Measurements from ENCODE around the gene MPZL3.
A peak's percentile ranks its signal among the peaks of the same experiment; 100 is the strongest.

The MPZL3 gene

GRCh38 chr11:118267486-118267885, 15.3 kb upstream of the MPZL3 start:
- no peak for DNase-seq (ENCODE audit: insufficient read length, low spot score)
- no peak for FAIRE-seq
- TF ChIP-seq TAF1 (IDR thresholded peaks at IDR 0.05; ENCODE audit: low read depth, low read length): no peak
- no peak for TF ChIP-seq POLR2A (IDR thresholded peaks at IDR 0.05; ENCODE audit: low read depth, low read length)
- no peak for TF ChIP-seq SPI1 (IDR thresholded peaks at IDR 0.05; ENCODE audit: low read depth, low read length)
- no peak for TF ChIP-seq POLR2AphosphoS5 (IDR thresholded peaks at IDR 0.05; ENCODE audit: low read depth, low read length)
- no peak for TF ChIP-seq POU2F2 (IDR thresholded peaks at IDR 0.05; ENCODE audit: low read depth, low read length)
- TF ChIP-seq PAX5 (IDR thresholded peaks at IDR 0.05; ENCODE audit: insufficient read depth, low read length, severe bottlenecking): no peak

GRCh38 chr11:118265954-118266353, 13.8 kb upstream of the MPZL3 start:
- TF ChIP-seq SPI1 (IDR thresholded peaks at IDR 0.05; ENCODE audit: low read depth, low read length): no peak
- TF ChIP-seq TAF1 (IDR thresholded peaks at IDR 0.05; ENCODE audit: low read depth, low read length): no peak
- no peak for TF ChIP-seq POLR2AphosphoS5 (IDR thresholded peaks at IDR 0.05; ENCODE audit: low read depth, low read length)
- no peak for TF ChIP-seq PAX5 (IDR thresholded peaks at IDR 0.05; ENCODE audit: insufficient read depth, low read length, severe bottlenecking)
- no peak for TF ChIP-seq POU2F2 (IDR thresholded peaks at IDR 0.05; ENCODE audit: low read depth, low read length)
- TF ChIP-seq POLR2A (IDR thresholded peaks at IDR 0.05; ENCODE audit: low read depth, low read length): no peak
- no peak for FAIRE-seq
- no peak for DNase-seq (ENCODE audit: insufficient read length, low spot score)

GRCh38 chr11:118264569-118265465, 12.7 kb upstream of the MPZL3 start:
- TF ChIP-seq POLR2AphosphoS5 (IDR thresholded peaks at IDR 0.05; ENCODE audit: low read depth, low read length) (no peak), TAF1 (IDR thresholded peaks at IDR 0.05; ENCODE audit: low read depth, low read length) (no peak), POU2F2 (IDR thresholded peaks at IDR 0.05; ENCODE audit: low read depth, low read length) (no peak), SPI1 (IDR thresholded peaks at IDR 0.05; ENCODE audit: low read depth, low read length) (no peak), PAX5 (IDR thresholded peaks at IDR 0.05; ENCODE audit: insufficient read depth, low read length, severe bottlenecking) (no peak), POLR2A (IDR thresholded peaks at IDR 0.05; ENCODE audit: low read depth, low read length) (no peak)
- DNase-seq (ENCODE audit: insufficient read length, low spot score) (no peak), FAIRE-seq (no peak)

GRCh38 chr11:118263695-118264568, 11.8 kb upstream of the MPZL3 start, which contains the start of gene MPZL2:
MPZL2 (minus strand) TSS chr11:118264297; CDS start chr11:118264153, 144 bp downstream.
- no peak for DNase-seq (ENCODE audit: insufficient read length, low spot score)
- no peak for TF ChIP-seq POLR2AphosphoS5 (IDR thresholded peaks at IDR 0.05; ENCODE audit: low read depth, low read length)
- TF ChIP-seq POU2F2 (IDR thresholded peaks at IDR 0.05; ENCODE audit: low read depth, low read length): no peak
- no peak for TF ChIP-seq PAX5 (IDR thresholded peaks at IDR 0.05; ENCODE audit: insufficient read depth, low read length, severe bottlenecking)
- TF ChIP-seq POLR2A (IDR thresholded peaks at IDR 0.05; ENCODE audit: low read depth, low read length): no peak
- TF ChIP-seq SPI1 (IDR thresholded peaks at IDR 0.05; ENCODE audit: low read depth, low read length): no peak
- TF ChIP-seq TAF1 (IDR thresholded peaks at IDR 0.05; ENCODE audit: low read depth, low read length): no peak
- no peak for FAIRE-seq

GRCh38 chr11:118263112-118263511, 10.9 kb upstream of the MPZL3 start:
- DNase-seq (ENCODE audit: insufficient read length, low spot score): no peak
- FAIRE-seq: no peak
- TF ChIP-seq POLR2A (IDR thresholded peaks at IDR 0.05; ENCODE audit: low read depth, low read length): no peak
- no peak for TF ChIP-seq SPI1 (IDR thresholded peaks at IDR 0.05; ENCODE audit: low read depth, low read length)
- no peak for TF ChIP-seq TAF1 (IDR thresholded peaks at IDR 0.05; ENCODE audit: low read depth, low read length)
- no peak for TF ChIP-seq PAX5 (IDR thresholded peaks at IDR 0.05; ENCODE audit: insufficient read depth, low read length, severe bottlenecking)
- TF ChIP-seq POU2F2 (IDR thresholded peaks at IDR 0.05; ENCODE audit: low read depth, low read length): no peak
- TF ChIP-seq POLR2AphosphoS5 (IDR thresholded peaks at IDR 0.05; ENCODE audit: low read depth, low read length): no peak

GRCh38 chr11:118260353-118260752, 8.2 kb upstream of the MPZL3 start:
- FAIRE-seq: no peak
- TF ChIP-seq POLR2A (IDR thresholded peaks at IDR 0.05; ENCODE audit: low read depth, low read length) (no peak), PAX5 (IDR thresholded peaks at IDR 0.05; ENCODE audit: insufficient read depth, low read length, severe bottlenecking) (no peak), POLR2AphosphoS5 (IDR thresholded peaks at IDR 0.05; ENCODE audit: low read depth, low read length) (no peak)
- DNase-seq (ENCODE audit: insufficient read length, low spot score): no peak

- TF ChIP-seq POLR2A (IDR thresholded peaks at IDR 0.05; ENCODE audit: low read depth, low read length): no peak
- no peak for TF ChIP-seq POLR2AphosphoS5 (IDR thresholded peaks at IDR 0.05; ENCODE audit: low read depth, low read length)
- TF ChIP-seq POU2F2 (IDR thresholded peaks at IDR 0.05; ENCODE audit: low read depth, low read length): no peak
- TF ChIP-seq TAF1 (IDR thresholded peaks at IDR 0.05; ENCODE audit: low read depth, low read length): no peak
- no peak for TF ChIP-seq SPI1 (IDR thresholded peaks at IDR 0.05; ENCODE audit: low read depth, low read length)
- TF ChIP-seq PAX5 (IDR thresholded peaks at IDR 0.05; ENCODE audit: insufficient read depth, low read length, severe bottlenecking): no peak
- DNase-seq (ENCODE audit: insufficient read length, low spot score) (no peak), FAIRE-seq (no peak)
Measured at GRCh38 chr11:118259138-118259537, 7.0 kb upstream of the MPZL3 start.

- TF ChIP-seq POLR2A (IDR thresholded peaks at IDR 0.05; ENCODE audit: low read depth, low read length) (no peak), PAX5 (IDR thresholded peaks at IDR 0.05; ENCODE audit: insufficient read depth, low read length, severe bottlenecking) (no peak), SPI1 (IDR thresholded peaks at IDR 0.05; ENCODE audit: low read depth, low read length) (no peak), TAF1 (IDR thresholded peaks at IDR 0.05; ENCODE audit: low read depth, low read length) (no peak), POLR2AphosphoS5 (IDR thresholded peaks at IDR 0.05; ENCODE audit: low read depth, low read length) (no peak), POU2F2 (IDR thresholded peaks at IDR 0.05; ENCODE audit: low read depth, low read length) (no peak)
- DNase-seq (ENCODE audit: insufficient read length, low spot score) (no peak), FAIRE-seq (no peak)
Measured at GRCh38 chr11:118258410-118258809, 6.2 kb upstream of the MPZL3 start.

GRCh38 chr11:118252688-118253087, 523 bp upstream of the MPZL3 start:
- FAIRE-seq: peak; percentile 31

More at GRCh38 chr11:118252688-118253087, 523 bp upstream of the MPZL3 start:
- TF ChIP-seq TAF1 (IDR thresholded peaks at IDR 0.05; ENCODE audit: low read depth, low read length) (no peak), PAX5 (IDR thresholded peaks at IDR 0.05; ENCODE audit: insufficient read depth, low read length, severe bottlenecking) (no peak), SPI1 (IDR thresholded peaks at IDR 0.05; ENCODE audit: low read depth, low read length) (peak; percentile 90), POLR2A (IDR thresholded peaks at IDR 0.05; ENCODE audit: low read depth, low read length) (no peak), POU2F2 (IDR thresholded peaks at IDR 0.05; ENCODE audit: low read depth, low read length) (no peak), POLR2AphosphoS5 (IDR thresholded peaks at IDR 0.05; ENCODE audit: low read depth, low read length) (no peak)
- no peak for DNase-seq (ENCODE audit: insufficient read length, low spot score)
